Caco-2 (cell line): Measurements from ENCODE around the gene LRRK1. TPM values are rescaled to one million over a fixed set of nuclear protein-coding genes. Genes with fewer than 3 reads are reported as not detected.

Source experiments
- BruUV-seq: library from RNA; stranded (reverse); fragments of 400-500 nt; replicated peaks from 2 replicates; lab custom pipeline; 2021; lab: Mats Ljungman, UMichigan
- CTCF ChIA-PET: fragments of 300-600 bp; sonication (Branson Sonifier 250); formaldehyde crosslinking; loops from one replicate; lab custom pipeline; 2022; ENCODE audit warnings: antibody characterized with exemption; lab: Charles Lee
- POLR2A ChIA-PET: fragments of 300-600 bp; sonication (Branson Sonifier 250); formaldehyde crosslinking; loops from one replicate; lab custom pipeline; 2022; ENCODE audit warnings: antibody characterized with exemption; lab: Charles Lee
- DNase-seq, 2 experiments: peaks; one replicate each; pipeline versions ENCODE4 v3.0.0 to v3.0.0-alpha.2; 2020 to 2022
- H3K27me3 ChIP-seq: replicated peaks from 2 replicates; pipeline ENCODE4 v1.6.0; 2011; ENCODE audit warnings: low read length; ENCODE audit not compliant: control insufficient read depth, insufficient read depth
- H3K36me3 ChIP-seq: 2 replicates; pipeline ENCODE4 v1.5.1; 2011; ENCODE audit warnings: low read length; ENCODE audit not compliant: control insufficient read depth, insufficient read depth
- H3K4me1 ChIP-seq: fragments of 250-450 bp; sonication (Bioruptor Pico); 2 replicates; pipeline ENCODE4 v1.5.1; 2020; ENCODE audit warnings: mild to moderate bottlenecking
- H3K4me3 ChIP-seq: 2 replicates; pipeline ENCODE4 v1.5.1; 2011; ENCODE audit warnings: low read depth, mild to moderate bottlenecking, control low read depth, low read length
- H3K9me3 ChIP-seq: fragments of 250-450 bp; sonication (Bioruptor Pico); 2 replicates; pipeline ENCODE4 v1.5.1; 2020; ENCODE audit warnings: mild to moderate bottlenecking, moderate library complexity
- H3K27ac Mint-ChIP-seq: one replicate; pipeline ENCODE4 v1.8.0; 2022; ENCODE audit warnings: mixed read lengths; ENCODE audit not compliant: unreplicated experiment
- H3K27me3 Mint-ChIP-seq: one replicate; pipeline ENCODE4 v1.8.0; 2022; ENCODE audit warnings: mixed read lengths; ENCODE audit not compliant: insufficient read depth, unreplicated experiment
- H3K36me3 Mint-ChIP-seq: one replicate; pipeline ENCODE4 v1.8.0; 2022; ENCODE audit warnings: mild to moderate bottlenecking, mixed read lengths; ENCODE audit not compliant: insufficient read depth, unreplicated experiment
- H3K4me1 Mint-ChIP-seq: one replicate; pipeline ENCODE4 v1.8.0; 2022; ENCODE audit warnings: low read depth, mixed read lengths; ENCODE audit not compliant: unreplicated experiment
- H3K4me3 Mint-ChIP-seq: one replicate; pipeline ENCODE4 v1.8.0; 2022; ENCODE audit warnings: mild to moderate bottlenecking, moderate library complexity, mixed read lengths; ENCODE audit not compliant: unreplicated experiment
- H3K9me3 Mint-ChIP-seq: one replicate; pipeline ENCODE4 v1.8.0; 2022; ENCODE audit warnings: mixed read lengths; ENCODE audit not compliant: unreplicated experiment
- CTCF ChIP-seq, 2 experiments: fragments of 200-600 bp in 1 of 2; IDR thresholded peaks; 1 replicate in 1 of 2; 2 replicates in 1 of 2; pipeline versions ENCODE4 v1.5.1 to v1.8.0; 2011 to 2022; ENCODE audit warnings: antibody characterized with exemption in 1 of 2, control low read depth in 1 of 2, inconsistent platforms in 1 of 2, low read depth in 1 of 2, low read length in 1 of 2, mild to moderate bottlenecking in 1 of 2, moderate library complexity in 1 of 2; ENCODE audit not compliant: insufficient read depth in 1 of 2, severe bottlenecking in 1 of 2, unreplicated experiment in 1 of 2
- intact Hi-C: fragments of 100-400 bp; cut with micrococcal nuclease; formaldehyde crosslinking; loops from one replicate; pipeline ENCODE4 v1.10.0; 2022; ENCODE audit not compliant: unreplicated experiment
- total RNA-seq: library from RNA; stranded (reverse); gene quantifications from 2 replicates; pipeline ENCODE4 v1.2.3, GENCODE V29; 2022

LRRK1 gene
- total RNA-seq, 1 experiment from 2014 or later: 12.0 TPM

- ChIA-PET POLR2A (no interaction called here), CTCF (no interaction called here)
- DNase-seq: no peak
- Mint-ChIP-seq H3K4me1 (no peaks in the 10 kb centered on the region), H3K27ac (no peak overlapping the region), H3K9me3 (no peaks in the 10 kb centered on the region), H3K4me3 (no peak overlapping the region), H3K27me3 (no peaks in the 10 kb centered on the region), H3K36me3 (peaks cover 6% of the 10 kb centered on the region)
- intact Hi-C loops: no loop called here
- Histone ChIP-seq H3K36me3 (no peaks in the 10 kb centered on the region), H3K4me1 (no peaks in the 10 kb centered on the region), H3K4me3 (no peak overlapping the region), H3K9me3 (no peaks in the 10 kb centered on the region), H3K27me3 (no peaks in the 10 kb centered on the region)
- TF ChIP-seq CTCF (IDR thresholded peaks at IDR 0.05; ENCODE audit: insufficient read depth in 1 of 2, low read depth in 1 of 2, low read length in 1 of 2, severe bottlenecking in 1 of 2, unreplicated experiment in 1 of 2): no peak
- BruUV-seq: no TSS peak
These were observed 143.5 kb downstream of the LRRK1 start for GRCh38 chr15:101062471-101063171.

- H3K9me3 Mint-ChIP-seq: no peaks in the 10 kb centered on the region
- no peak overlapping the region for H3K27ac Mint-ChIP-seq
- H3K36me3 Mint-ChIP-seq: peaks cover 6% of the 10 kb centered on the region
- no peak for DNase-seq
- no peak overlapping the region for H3K4me3 ChIP-seq
- H3K27me3 Mint-ChIP-seq: no peaks in the 10 kb centered on the region
- no peaks in the 10 kb centered on the region for H3K9me3 ChIP-seq
- no peaks in the 10 kb centered on the region for H3K36me3 ChIP-seq
- ChIA-PET CTCF (no interaction called here), POLR2A (no interaction called here)
- no peaks in the 10 kb centered on the region for H3K4me1 Mint-ChIP-seq
- no peak for TF ChIP-seq CTCF (IDR thresholded peaks at IDR 0.05; ENCODE audit: insufficient read depth in 1 of 2, low read depth in 1 of 2, low read length in 1 of 2, severe bottlenecking in 1 of 2, unreplicated experiment in 1 of 2)
- H3K4me3 Mint-ChIP-seq: no peak overlapping the region
- no peaks in the 10 kb centered on the region for H3K4me1 ChIP-seq
- intact Hi-C loops: no loop called here
- H3K27me3 ChIP-seq: no peaks in the 10 kb centered on the region
- BruUV-seq: no TSS peak
These were observed 144.1 kb downstream of the LRRK1 start for GRCh38 chr15:101063212-101063611.

- intact Hi-C loops: no loop called here
- ChIA-PET POLR2A (no interaction called here), CTCF (interaction anchor here (0.6 kb wide), 1 partner anchor 23 kb away, joined by 3 read pairs; no protein-coding TSS in a partner anchor)
- no peak overlapping the region for H3K4me3 Mint-ChIP-seq
- no TSS peak for BruUV-seq
- H3K27ac Mint-ChIP-seq: no peak overlapping the region
- Histone ChIP-seq H3K4me3 (no peak overlapping the region), H3K4me1 (no peaks in the 10 kb centered on the region), H3K36me3 (no peaks in the 10 kb centered on the region), H3K27me3 (no peaks in the 10 kb centered on the region), H3K9me3 (no peaks in the 10 kb centered on the region)
- no peak for DNase-seq
- H3K4me1 Mint-ChIP-seq: no peaks in the 10 kb centered on the region
- H3K9me3 Mint-ChIP-seq: no peaks in the 10 kb centered on the region
- H3K27me3 Mint-ChIP-seq: no peaks in the 10 kb centered on the region
- peaks cover 6% of the 10 kb centered on the region for H3K36me3 Mint-ChIP-seq
- no peak for TF ChIP-seq CTCF (IDR thresholded peaks at IDR 0.05; ENCODE audit: insufficient read depth in 1 of 2, low read depth in 1 of 2, low read length in 1 of 2, severe bottlenecking in 1 of 2, unreplicated experiment in 1 of 2)
These were observed 145.0 kb downstream of the LRRK1 start for GRCh38 chr15:101063891-101064794.
